GM21367 (cell line): ENCODE data around the gene ARPC5.

Experiments used
- ATAC-seq: cut with Tn5 transposase; IDR thresholded peaks from one replicate; pipeline ENCODE4 v1.9.1; 2021; ENCODE audit not compliant: unreplicated experiment

Gene ARPC5

DNA sequence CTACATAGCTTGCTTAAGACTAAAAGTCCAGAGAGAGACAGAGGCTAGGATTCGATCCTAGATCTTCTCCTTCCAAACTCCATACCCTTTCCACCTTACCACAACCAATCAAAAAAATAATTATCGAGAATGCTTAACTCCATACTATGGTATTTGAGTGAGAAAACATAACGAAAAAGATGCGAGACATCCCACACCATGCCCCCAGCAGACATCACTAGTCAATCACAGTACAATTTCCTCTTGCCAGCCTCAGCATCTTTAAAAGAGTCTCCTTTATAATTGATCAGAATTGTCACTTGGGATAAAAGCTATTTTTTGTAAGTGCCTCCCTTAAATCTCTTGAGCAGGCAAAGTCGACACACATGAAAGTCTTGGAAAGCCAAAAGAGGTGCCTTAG, 46.2 kb downstream of the ARPC5 start:
- no peak for ATAC-seq

- ATAC-seq, result no peak
Measured at GRCh38 chr1:183588827-183589226, 46.8 kb downstream of the ARPC5 start.

- no peak for ATAC-seq
Measured at GRCh38 chr1:183586926-183587325, 48.7 kb downstream of the ARPC5 start.

GRCh38 chr1:183586455-183586854, 49.1 kb downstream of the ARPC5 start:
- no peak for ATAC-seq

DNA sequence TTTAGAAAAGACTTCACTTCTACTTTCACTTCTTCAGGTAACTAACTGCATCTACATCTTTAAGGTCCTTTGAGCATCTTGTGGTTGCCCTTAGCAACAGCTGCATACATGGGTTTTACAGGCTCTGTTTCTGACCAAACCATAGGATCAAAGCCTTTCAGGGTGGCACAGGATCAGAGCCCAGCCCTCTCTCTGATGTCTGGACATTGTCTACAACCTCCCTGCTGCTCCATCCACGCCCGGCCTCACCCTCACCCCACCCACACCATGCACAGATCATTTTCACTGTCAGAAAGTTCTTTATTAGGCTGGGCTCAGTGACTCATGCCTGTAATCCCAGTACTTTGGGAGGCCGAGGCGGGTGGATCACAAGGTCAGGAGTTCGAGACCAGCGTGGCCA, 50.5 kb downstream of the ARPC5 start:
- no peak for ATAC-seq

DNA sequence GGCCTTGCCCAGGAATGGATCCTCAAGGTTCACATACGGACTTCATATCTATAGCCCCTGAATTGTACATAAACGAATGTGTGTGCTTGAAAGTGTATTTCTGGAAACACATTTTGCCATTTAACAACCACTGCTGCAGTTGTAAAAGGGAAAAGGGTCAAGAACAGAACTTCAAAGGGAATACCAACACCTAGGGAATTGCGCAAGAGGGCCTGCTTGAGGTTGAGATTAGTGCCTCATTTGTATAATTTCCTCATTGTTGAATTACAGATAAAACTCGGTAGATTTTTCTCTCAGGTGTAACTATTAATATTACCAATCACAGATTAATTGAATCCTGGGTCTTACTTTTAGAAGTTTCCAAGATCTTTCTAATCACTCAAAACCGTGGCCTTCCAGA, 51.4 kb downstream of the ARPC5 start:
- ATAC-seq, result no peak

DNA sequence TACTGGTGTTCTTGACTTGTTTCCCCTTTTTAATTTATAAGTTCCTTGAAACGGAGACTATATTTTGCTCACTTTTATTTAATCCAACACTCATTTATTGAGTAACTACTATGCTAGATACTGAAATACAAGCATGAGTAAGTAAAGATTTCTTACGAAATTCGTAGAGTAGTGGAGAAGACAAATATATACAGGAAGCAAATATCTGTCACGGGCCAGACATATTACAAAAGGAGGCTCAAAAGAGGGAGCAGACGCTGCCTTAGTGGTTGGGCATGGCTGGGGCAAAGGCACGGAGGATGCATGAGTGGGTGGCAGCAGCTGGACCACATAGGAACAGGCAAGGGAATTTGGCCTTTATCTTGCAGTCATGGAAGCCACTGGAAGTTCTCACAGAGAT, 52.1 kb downstream of the ARPC5 start:
- ATAC-seq, result no peak

GRCh38 chr1:183582021-183582713, 53.4 kb downstream of the ARPC5 start:
- ATAC-seq, result no peak

DNA sequence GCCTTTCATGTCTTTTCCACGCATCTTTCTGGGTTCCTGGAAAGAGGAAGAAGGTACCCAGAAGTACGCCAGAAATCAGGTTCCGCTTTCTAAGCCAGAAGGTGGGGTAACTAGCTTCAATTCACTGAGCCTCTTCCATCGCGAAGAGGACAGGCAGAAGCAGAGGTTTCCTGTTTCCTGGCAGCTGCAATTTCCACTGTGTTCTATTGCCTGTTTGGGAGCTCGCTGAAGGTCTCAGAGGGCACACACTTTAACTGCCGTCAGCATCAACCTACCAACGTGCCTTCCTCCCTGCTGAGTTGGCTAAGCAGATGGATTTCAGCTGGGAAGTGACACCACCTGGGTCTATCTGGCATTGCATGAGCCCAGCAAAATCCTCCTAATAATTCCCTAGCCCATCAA, 55.3 kb downstream of the ARPC5 start:
- ATAC-seq, result no peak

GRCh38 chr1:183578856-183579255, 56.7 kb downstream of the ARPC5 start:
- no peak for ATAC-seq

- no peak for ATAC-seq
Measured at GRCh38 chr1:183577897-183578465, 57.6 kb downstream of the ARPC5 start.

DNA sequence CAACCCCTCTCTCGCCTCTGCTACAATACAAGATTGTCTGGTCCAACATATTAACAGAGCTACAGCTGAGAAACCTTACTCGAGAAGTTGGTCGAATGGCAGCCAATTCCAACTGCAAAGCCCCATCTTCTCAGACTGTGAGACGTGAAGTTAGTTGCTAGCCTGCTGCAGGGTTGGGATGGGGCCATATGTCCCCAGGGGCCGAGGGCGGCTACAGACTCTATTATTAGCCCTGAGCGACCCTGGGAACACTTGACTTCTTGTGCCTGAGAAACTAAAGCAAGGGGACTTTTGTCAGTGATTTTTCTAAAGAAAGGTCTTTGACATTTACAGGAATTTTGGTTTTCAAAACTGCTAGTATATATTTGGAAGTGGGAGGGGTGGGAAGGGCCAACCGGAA, 59.0 kb downstream of the ARPC5 start:
- no peak for ATAC-seq

- ATAC-seq, result no peak
Measured at GRCh38 chr1:183575606-183576005, 60.0 kb downstream of the ARPC5 start.

DNA sequence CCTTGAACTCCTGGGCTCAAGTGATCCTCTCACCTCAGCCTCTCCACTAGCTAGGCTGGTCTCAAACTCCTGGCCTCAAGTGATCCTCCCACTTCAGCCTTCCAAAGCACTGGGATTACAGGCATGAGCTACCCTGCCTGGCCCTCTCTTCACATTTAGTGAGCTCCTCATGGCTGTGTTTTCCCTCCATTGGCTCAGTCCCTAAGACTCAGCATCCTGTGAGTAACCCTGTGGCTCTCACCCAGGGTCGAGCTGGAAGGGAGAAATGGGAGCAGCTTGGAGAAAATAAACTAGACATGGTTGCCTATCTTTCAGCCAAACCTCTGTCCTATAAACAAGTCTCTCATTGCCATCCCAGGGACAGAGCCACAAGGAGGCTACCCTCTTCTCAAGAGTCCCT, 62.9 kb downstream of the ARPC5 start:
- ATAC-seq, result no peak

DNA sequence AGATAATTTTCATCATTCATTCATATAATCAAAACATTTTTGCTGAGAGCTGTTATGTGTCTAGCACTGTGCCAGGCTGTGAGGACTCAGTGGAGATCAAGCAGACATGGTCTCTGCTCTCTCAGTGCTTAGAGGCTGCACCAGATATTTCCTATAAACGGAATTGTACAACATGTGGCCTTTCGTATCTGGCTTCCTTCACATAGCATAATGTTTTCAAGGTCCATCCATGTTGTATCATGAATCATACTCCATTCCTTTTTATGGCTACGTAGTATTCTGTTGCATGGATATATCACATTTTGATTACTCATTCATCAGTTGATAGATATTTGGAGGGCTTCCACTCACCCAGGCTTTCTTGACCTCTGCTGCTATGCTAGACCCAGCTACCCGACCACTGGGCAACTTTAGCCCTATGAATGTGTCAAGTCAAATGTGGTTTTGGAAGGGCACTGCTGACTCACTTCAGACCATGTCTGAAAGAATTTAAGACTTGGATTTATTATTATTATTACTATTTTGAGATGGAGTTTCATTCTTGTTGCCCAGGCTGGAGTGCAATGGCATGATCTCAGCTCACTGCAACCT, 63.8 kb downstream of the ARPC5 start:
- no peak for ATAC-seq
